Keratinocyte (primary cell): ENCODE data around the gene TBXAS1. TPM values are rescaled to one million over a fixed set of nuclear protein-coding genes. Genes with fewer than 3 reads are reported as not detected.

Experiments
- DNase-seq: peaks from one replicate; pipeline ENCODE4 v3.0.0-alpha.2; 2011; ENCODE audit warnings: low read depth, missing footprints, low spot score
- FAIRE-seq: peaks from 2 replicates; lab custom pipeline; 2011; peaks lifted over from hg19 to GRCh38; lab: Jason Lieb, UNC
- H2AFZ ChIP-seq: 2 replicates; pipeline ENCODE4 v1.6.0; 2012; ENCODE audit warnings: low read length, control low read depth, inconsistent platforms; ENCODE audit not compliant: control insufficient read depth
- H3K27ac ChIP-seq: 2 replicates; pipeline ENCODE4 v1.5.1; 2011; ENCODE audit warnings: low read length; ENCODE audit not compliant: control insufficient read depth, insufficient read depth
- H3K27me3 ChIP-seq: 3 replicates; pipeline ENCODE4 v1.6.0; 2011; ENCODE audit warnings: low read length; ENCODE audit not compliant: control insufficient read depth, insufficient read depth; ENCODE audit errors: extremely low read depth
- H3K36me3 ChIP-seq, 2 experiments: 2 replicates in 1 of 2; 3 replicates in 1 of 2; pipeline ENCODE4 v1.5.1; 2011; ENCODE audit warnings: low read length in 2 of 2, mild to moderate bottlenecking in 1 of 2; ENCODE audit not compliant: control insufficient read depth in 2 of 2, insufficient read depth in 2 of 2; ENCODE audit errors: extremely low read depth in 1 of 2
- H3K4me1 ChIP-seq: 3 replicates; pipeline ENCODE4 v1.5.1; 2011; ENCODE audit warnings: low read length; ENCODE audit not compliant: control insufficient read depth, insufficient read depth; ENCODE audit errors: extremely low read depth
- H3K4me2 ChIP-seq: 3 replicates; pipeline ENCODE4 v1.6.0; 2011; ENCODE audit warnings: low read depth, low read length; ENCODE audit not compliant: control insufficient read depth, insufficient read depth; ENCODE audit errors: extremely low read depth
- H3K4me3 ChIP-seq, 3 experiments: fragments of 200-600 bp in 1 of 3; sonication (generic) in 1 of 3; 2 replicates in 2 of 3; 3 replicates in 1 of 3; pipeline ENCODE4 v1.5.1; 2011 to 2016; ENCODE audit warnings: low read length in 3 of 3, mild to moderate bottlenecking in 3 of 3, control low read depth in 2 of 3, inconsistent platforms in 1 of 3, low read depth in 1 of 3, mixed read lengths in 1 of 3, mixed run types in 1 of 3, moderate library complexity in 1 of 3; ENCODE audit not compliant: control insufficient read depth in 2 of 3, insufficient read depth in 2 of 3; ENCODE audit errors: extremely low read depth in 1 of 3
- H3K79me2 ChIP-seq: 2 replicates; pipeline ENCODE4 v1.6.0; 2012; ENCODE audit warnings: low read length; ENCODE audit not compliant: control insufficient read depth, insufficient read depth
- H3K9ac ChIP-seq: 3 replicates; pipeline ENCODE4 v1.6.0; 2011; ENCODE audit warnings: low read length; ENCODE audit not compliant: control insufficient read depth, insufficient read depth; ENCODE audit errors: extremely low read depth
- H3K9me1 ChIP-seq: 3 replicates; pipeline ENCODE4 v1.6.0; 2011; ENCODE audit warnings: low read length; ENCODE audit not compliant: control insufficient read depth, insufficient read depth; ENCODE audit errors: extremely low read depth
- H3K9me3 ChIP-seq: 2 replicates; pipeline ENCODE4 v1.5.1; 2012; ENCODE audit warnings: low read depth, low read length; ENCODE audit not compliant: control insufficient read depth
- H4K20me1 ChIP-seq: 3 replicates; pipeline ENCODE4 v1.6.0; 2011; ENCODE audit warnings: low read length; ENCODE audit not compliant: control insufficient read depth, insufficient read depth; ENCODE audit errors: extremely low read depth
- EZH2 ChIP-seq: IDR thresholded peaks from one replicate; pipeline ENCODE4 v1.6.1; 2012; ENCODE audit warnings: inconsistent platforms, mild to moderate bottlenecking, low read length, moderate library complexity
- dilution Hi-C: fragments of 300-500 bp; cut with MboI; formaldehyde crosslinking; loops from one replicate; pipeline ENCODE4 v1.7.0; 2020; ENCODE audit warnings: low sequenced_read_pairs; ENCODE audit not compliant: extremely low pct_ligation_motif_present
- polyA plus RNA-seq, 5 experiments: library from polyadenylated mRNA; depleted of rRNA in 3 of 5; stranded (reverse) in 3 of 5; stranded (forward) in 1 of 5; unstranded in 1 of 5; fragments of >200 nt; gene quantifications; 1 replicate in 1 of 5; 2 replicates in 3 of 5; 3 replicates in 1 of 5; pipeline versions ENCODE4 v1.2.1 to v1.2.3, GENCODE V29; 2011 to 2012; ENCODE audit warnings: missing spikeins in 2 of 5, low read depth in 1 of 5, low replicate concordance in 1 of 5
- TF ChIP-seq, protein P1 (sequence below), 3 experiments: IDR thresholded peaks in 1 of 3; conservative IDR thresholded peaks in 1 of 3; optimal IDR thresholded peaks in 1 of 3; 2 replicates in 2 of 3; 3 replicates in 1 of 3; pipeline versions ENCODE3 to v1.5.1; 2011; ENCODE audit warnings: low read length in 3 of 3, mild to moderate bottlenecking in 3 of 3, moderate library complexity in 2 of 3, control low read depth in 1 of 3, inconsistent platforms in 1 of 3; ENCODE audit not compliant: insufficient read depth in 2 of 3; ENCODE audit errors: extremely low read depth in 1 of 3

Gene TBXAS1
- polyA plus RNA-seq, 1 donor (not counting 4 experiments of a cell fraction or from before 2014, with no cell fraction given) = 2.9 TPM

DNA sequence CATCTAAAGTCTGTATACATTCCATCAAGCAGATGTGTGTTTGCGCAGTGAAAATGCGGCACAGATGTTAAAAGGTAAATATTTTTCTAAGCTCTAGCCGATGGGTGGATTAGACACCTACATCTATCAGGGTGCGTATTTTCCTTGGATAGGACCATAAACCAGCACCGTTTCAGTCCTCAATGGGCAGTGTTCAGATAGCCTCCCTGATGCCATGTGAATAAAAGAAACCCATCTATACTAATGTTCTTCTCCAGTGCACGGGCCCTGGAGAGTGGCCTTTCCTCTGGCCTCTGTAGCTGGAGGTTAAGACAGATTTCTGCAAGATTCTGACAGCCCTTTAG, 130.2 kb downstream of the TBXAS1 start:
- H4K20me1 ChIP-seq = no peaks in the 10 kb centered on the region
- dilution Hi-C loops = no loop called here
- no peak overlapping the region for H2AFZ ChIP-seq
- DNase-seq (no peak), FAIRE-seq (no peak)
- H3K27ac ChIP-seq = no peak overlapping the region
- H3K4me1 ChIP-seq = no peaks in the 10 kb centered on the region
- no peak overlapping the region for H3K9ac ChIP-seq
- TF ChIP-seq, protein P1, sequence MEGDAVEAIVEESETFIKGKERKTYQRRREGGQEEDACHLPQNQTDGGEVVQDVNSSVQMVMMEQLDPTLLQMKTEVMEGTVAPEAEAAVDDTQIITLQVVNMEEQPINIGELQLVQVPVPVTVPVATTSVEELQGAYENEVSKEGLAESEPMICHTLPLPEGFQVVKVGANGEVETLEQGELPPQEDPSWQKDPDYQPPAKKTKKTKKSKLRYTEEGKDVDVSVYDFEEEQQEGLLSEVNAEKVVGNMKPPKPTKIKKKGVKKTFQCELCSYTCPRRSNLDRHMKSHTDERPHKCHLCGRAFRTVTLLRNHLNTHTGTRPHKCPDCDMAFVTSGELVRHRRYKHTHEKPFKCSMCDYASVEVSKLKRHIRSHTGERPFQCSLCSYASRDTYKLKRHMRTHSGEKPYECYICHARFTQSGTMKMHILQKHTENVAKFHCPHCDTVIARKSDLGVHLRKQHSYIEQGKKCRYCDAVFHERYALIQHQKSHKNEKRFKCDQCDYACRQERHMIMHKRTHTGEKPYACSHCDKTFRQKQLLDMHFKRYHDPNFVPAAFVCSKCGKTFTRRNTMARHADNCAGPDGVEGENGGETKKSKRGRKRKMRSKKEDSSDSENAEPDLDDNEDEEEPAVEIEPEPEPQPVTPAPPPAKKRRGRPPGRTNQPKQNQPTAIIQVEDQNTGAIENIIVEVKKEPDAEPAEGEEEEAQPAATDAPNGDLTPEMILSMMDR (optimal IDR thresholded peaks at IDR 0.05 in 1 of 3, IDR thresholded peaks at IDR 0.05 in 1 of 3, conservative IDR thresholded peaks at IDR 0.05 in 1 of 3; ENCODE audit: extremely low read depth in 1 of 3, insufficient read depth in 2 of 3, low read length in 3 of 3) = no peak
- TF ChIP-seq EZH2 = no peak
- H3K27me3 ChIP-seq = no peaks in the 10 kb centered on the region
- no peaks in the 10 kb centered on the region for H3K9me1 ChIP-seq
- no peak overlapping the region for H3K4me3 ChIP-seq
- H3K36me3 ChIP-seq = no peaks in the 10 kb centered on the region
- no peak overlapping the region for H3K4me2 ChIP-seq
- no peaks in the 10 kb centered on the region for H3K79me2 ChIP-seq
- H3K9me3 ChIP-seq = no peaks in the 10 kb centered on the region

DNA sequence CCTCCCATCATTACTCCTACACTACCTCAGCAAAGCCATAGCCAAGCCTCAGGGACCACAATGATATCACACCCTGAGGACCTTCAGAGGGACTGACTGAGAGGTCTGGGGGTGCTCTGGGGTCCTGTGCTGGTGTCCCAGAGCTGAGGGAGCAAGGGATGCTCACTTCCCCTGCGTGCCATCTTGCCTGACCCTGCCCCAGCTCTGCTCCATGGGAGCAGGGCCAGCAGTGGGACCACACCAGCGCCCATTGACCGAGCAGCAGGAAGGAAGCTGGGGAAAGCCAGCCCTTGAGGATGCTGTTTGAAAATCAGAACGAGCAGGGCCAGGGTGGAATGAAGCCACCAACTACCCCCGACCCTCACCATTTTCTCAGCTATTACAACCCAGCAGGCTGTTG, 130.7 kb downstream of the TBXAS1 start:
- TF ChIP-seq EZH2 = no peak
- TF ChIP-seq, protein P1 (optimal IDR thresholded peaks at IDR 0.05 in 1 of 3, IDR thresholded peaks at IDR 0.05 in 1 of 3, conservative IDR thresholded peaks at IDR 0.05 in 1 of 3; ENCODE audit: extremely low read depth in 1 of 3, insufficient read depth in 2 of 3, low read length in 3 of 3) = no peak
- H3K9me1 ChIP-seq = no peaks in the 10 kb centered on the region
- FAIRE-seq (no peak), DNase-seq (no peak)
- no peak overlapping the region for H3K4me3 ChIP-seq
- H4K20me1 ChIP-seq = no peaks in the 10 kb centered on the region
- H3K4me2 ChIP-seq = no peak overlapping the region
- no peak overlapping the region for H3K27ac ChIP-seq
- no peaks in the 10 kb centered on the region for H3K27me3 ChIP-seq
- no peaks in the 10 kb centered on the region for H3K36me3 ChIP-seq
- H2AFZ ChIP-seq = no peak overlapping the region
- no peak overlapping the region for H3K9ac ChIP-seq
- no peaks in the 10 kb centered on the region for H3K9me3 ChIP-seq
- no peaks in the 10 kb centered on the region for H3K4me1 ChIP-seq
- H3K79me2 ChIP-seq = no peaks in the 10 kb centered on the region
- dilution Hi-C loops = no loop called here
